Measurements from ENCODE around the gene NDST3.

NDST3 gene

GRCh38 chr4:118082182-118082581, 47.9 kb downstream of the NDST3 start:
- DNase-seq, result no peak

- DNase-seq, result no peak
These were observed 51.4 kb downstream of the NDST3 start for GRCh38 chr4:118085700-118086099.

GRCh38 chr4:118086344-118086743, 52.1 kb downstream of the NDST3 start:
- DNase-seq, result no peak

GRCh38 chr4:118087366-118087765, 53.1 kb downstream of the NDST3 start:
- DNase-seq, result no peak

- no peak for DNase-seq
These were observed 64.8 kb downstream of the NDST3 start for GRCh38 chr4:118099106-118099505.

- DNase-seq, result no peak
These were observed 67.9 kb downstream of the NDST3 start for GRCh38 chr4:118102195-118102594.

- DNase-seq, result no peak
These were observed 78.1 kb downstream of the NDST3 start for GRCh38 chr4:118112117-118113046.

GRCh38 chr4:118113220-118113619, 78.9 kb downstream of the NDST3 start:
- no peak for DNase-seq

- no peak for DNase-seq
These were observed 80.4 kb downstream of the NDST3 start for GRCh38 chr4:118114720-118115119.

- no peak for DNase-seq
These were observed 86.0 kb downstream of the NDST3 start for GRCh38 chr4:118120120-118120760.

GRCh38 chr4:118124997-118125396, 90.7 kb downstream of the NDST3 start:
- DNase-seq, result no peak

GRCh38 chr4:118139241-118139640, 105.0 kb downstream of the NDST3 start:
- DNase-seq, result no peak

- no peak for DNase-seq
These were observed 107.0 kb downstream of the NDST3 start for GRCh38 chr4:118141240-118141639.

GRCh38 chr4:118154649-118155048, 120.4 kb downstream of the NDST3 start:
- DNase-seq, result no peak

- DNase-seq, result no peak
These were observed 121.2 kb downstream of the NDST3 start for GRCh38 chr4:118155516-118155915.

GRCh38 chr4:118158763-118159375, 124.6 kb downstream of the NDST3 start:
- no peak for DNase-seq

- no peak for DNase-seq
These were observed 133.0 kb downstream of the NDST3 start for GRCh38 chr4:118167306-118167705.

- DNase-seq, result no peak
These were observed 137.1 kb downstream of the NDST3 start for GRCh38 chr4:118171381-118171780.

- DNase-seq, result no peak
These were observed 138.8 kb downstream of the NDST3 start for GRCh38 chr4:118173126-118173525.

- DNase-seq, result no peak
These were observed 139.9 kb downstream of the NDST3 start for GRCh38 chr4:118173956-118174725.

- no peak for DNase-seq
These were observed 141.2 kb downstream of the NDST3 start for GRCh38 chr4:118175506-118175905.

GRCh38 chr4:118177126-118177525, 142.8 kb downstream of the NDST3 start:
- no peak for DNase-seq

- DNase-seq, result no peak
These were observed 146.5 kb downstream of the NDST3 start for GRCh38 chr4:118180776-118181175.
